NOMO-1 treated with dmso at 0.1 percent for 144 hours (cell line): ENCODE data around the gene BCAR1.
A peak's percentile ranks its signal among the peaks of the same experiment; 100 is the strongest.
"Not testable (repeated sequence)": the region's sequence is repeated elsewhere in the genome, so short reads cannot be mapped to it uniquely, and the experiment has no call there.

Source experiments
- DNase-seq: peaks from one replicate; lab custom pipeline; 2025; ENCODE audit not compliant: unreplicated experiment; lab: John Stamatoyannopoulos, UW

Gene BCAR1

GRCh38 chr16:75272097-75272551, 20.7 kb upstream of the BCAR1 start:
- DNase-seq = peak; percentile 29

GRCh38 chr16:75271441-75272096, 20.1 kb upstream of the BCAR1 start:
- no peak for DNase-seq

DNA sequence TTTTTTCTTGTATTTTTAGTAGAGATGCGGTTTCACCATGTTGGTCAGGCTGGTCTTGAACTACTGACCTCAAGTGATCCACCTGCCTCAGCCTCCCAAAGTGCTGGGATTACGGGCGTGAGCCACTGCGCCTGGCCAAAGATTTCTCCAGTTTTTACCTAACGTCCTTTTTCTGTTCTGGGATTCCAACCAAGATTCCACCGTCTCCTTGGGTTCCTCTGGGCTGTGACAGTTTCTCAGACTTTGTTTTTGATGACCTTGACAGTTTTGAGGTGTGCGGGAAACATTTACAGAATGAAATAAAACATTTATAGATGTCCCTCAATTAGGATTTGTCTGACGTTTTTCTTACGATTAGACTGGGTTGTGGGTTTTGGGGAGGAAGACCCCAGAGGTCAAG, 17.9 kb upstream of the BCAR1 start:
- DNase-seq = not testable (repeated sequence)

DNA sequence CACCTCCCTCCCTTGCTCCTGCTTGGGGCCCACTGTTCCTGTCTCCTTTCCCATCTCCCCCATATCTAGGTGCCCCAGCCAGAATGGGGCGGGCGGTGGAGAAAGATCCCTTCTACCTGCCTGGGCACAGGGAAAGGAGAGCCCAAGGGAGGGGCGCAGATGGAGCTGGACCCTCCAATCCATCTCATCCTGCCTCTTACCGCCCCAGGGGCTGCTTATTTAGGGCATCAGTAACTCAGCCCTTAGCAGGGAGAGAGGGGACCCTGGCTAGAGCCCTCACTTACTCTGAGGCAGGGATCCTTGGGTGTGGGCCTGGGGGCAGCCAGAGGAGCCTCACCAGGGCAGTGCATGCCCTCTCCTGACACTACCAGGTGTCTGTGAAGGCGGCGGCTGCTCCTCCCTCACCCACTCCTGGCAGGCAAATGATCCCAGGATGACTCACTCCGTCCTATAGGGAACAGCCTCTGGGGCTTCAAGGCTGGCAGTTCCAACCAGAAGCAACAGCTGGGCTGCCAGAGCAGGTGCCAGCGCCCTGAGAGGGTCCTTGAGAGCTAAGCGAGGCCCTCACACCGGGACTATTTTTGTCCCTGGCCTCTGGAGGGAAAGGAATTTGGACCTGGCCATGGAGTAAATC, 16.3 kb upstream of the BCAR1 start:
- no peak for DNase-seq

- no peak for DNase-seq
Measured at GRCh38 chr16:75266738-75267630, 15.6 kb upstream of the BCAR1 start.

DNA sequence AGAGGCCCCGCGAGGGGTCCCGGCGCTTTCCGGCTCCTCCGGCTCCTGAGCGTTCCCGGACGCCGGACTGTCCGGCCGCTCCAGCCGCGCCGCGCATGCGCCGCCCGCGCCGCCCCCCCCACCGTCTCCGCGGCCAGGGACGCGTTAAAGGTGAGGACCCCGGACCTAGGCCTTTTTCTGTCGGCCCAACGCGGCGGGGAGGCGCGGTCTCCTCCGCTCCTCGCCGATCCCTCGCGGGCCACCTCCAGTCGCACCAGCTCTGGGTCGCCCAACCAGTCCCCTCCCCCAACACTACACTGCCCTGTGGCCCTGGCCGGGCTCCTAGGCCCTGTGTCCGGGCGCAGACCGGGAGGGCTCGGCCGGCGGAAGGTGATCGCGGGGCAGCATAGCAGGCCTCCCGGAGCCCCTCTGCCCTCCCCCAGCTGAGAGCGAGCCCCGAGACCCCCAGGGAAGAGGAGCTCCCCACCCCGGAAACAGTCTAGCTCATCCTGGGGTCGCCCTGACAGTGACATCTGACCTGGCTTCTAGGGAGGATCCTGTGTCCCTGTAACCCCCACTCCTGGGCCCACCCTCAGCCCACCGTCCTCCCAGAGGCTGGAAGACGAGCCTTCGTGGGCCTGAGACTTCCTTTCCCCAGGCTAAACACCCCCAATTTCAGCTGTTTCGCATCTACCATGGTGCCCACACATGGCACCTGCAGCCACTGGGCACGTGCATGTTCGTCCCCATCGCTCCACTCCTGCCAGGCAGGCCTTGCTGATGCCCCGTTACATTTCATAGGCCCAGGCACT, 14.7 kb upstream of the BCAR1 start:
- DNase-seq = no peak

DNA sequence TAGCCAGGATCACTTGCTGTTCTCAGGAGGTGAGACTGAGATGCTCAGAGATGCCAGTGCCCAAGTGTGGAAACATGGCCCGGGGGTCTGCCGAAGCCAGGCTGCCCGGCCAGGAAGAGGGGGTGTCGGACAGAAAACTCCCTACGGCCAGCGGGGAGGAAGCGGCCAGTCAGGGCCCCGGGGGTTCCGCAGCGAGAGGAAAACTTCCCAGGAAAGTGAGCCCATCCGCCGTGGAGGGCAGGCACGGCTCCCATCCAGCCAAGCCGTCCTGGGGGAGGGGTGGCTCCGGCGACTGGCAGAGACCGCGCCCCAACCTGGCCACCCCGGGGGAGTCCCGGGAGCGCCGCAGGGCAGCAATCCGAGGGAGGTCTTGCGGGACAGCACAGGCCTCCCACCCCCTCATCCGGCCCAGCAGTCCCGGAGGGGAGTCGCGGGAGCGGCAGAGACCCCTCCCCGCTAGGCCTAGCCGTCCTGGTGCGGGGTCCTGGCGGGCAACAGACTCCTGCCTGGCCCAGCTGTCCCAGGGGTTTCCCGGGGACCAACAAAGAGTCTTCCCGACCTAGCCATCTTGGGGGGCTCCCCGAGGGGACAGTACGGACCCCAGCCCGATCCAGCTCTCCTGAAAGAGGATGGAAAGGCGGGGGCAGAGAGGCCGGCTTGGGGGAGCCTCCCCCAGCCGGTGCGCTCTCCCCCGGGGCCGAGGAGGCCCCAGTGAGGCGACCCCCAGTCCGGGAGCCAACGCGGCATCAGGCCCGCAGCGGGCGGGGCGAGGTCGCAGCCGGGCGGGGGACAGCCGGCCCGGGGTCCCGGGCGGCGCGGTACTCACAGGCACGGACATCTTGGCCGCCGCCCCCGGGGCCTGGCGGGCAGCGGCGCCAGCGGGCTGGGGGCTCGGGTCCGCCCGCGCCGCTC, 13.8 kb upstream of the BCAR1 start:
- no peak for DNase-seq

DNA sequence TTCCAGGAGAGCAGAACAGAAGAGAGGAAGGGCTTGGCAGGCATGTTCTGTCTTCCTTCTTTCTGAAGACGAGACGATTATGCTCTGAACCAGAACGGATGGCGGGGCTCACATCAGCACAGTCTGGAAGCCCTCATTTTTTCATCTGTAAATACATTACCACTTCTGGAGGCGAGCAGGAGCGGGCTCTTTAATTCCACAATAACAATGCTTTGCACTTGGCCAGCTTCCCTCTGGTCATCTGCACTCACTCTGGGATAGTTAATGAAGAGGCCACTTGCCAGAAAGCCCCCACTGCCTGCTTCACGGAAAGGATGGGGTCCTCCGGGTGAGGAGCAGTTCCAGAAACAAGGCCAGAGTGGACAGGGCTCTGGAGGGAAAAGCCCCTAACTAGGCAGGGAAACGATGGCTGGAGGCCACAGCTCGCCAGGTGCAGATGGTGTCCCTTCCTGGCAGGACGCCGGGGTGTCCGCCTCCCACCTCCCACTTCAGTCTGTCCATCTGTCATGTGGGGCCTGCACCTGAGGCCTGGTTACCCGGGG, 13.1 kb upstream of the BCAR1 start:
- DNase-seq = no peak

DNA sequence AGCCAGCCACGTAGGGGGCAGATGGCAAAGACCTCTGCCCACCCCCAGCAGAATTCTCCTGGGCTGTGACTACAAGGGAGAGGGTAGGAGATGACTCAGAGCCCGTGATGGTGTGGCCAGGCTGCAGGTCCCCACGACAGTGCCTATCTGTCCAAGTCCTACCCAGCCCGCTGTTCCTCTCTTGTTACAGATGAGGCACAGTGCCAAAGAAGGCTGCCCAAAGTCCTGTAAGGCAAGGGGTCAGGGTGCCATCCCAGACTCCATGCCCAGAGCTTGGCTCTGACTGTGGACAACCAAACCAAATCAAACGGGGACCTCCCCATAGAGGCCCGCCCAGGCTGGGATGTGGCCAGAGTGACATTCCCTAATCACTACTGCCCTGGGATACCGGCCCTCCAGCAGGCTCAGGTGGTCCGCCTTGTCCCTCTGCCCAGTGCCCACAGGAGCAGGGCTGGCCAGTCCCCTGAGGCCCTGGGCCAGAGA, 12.6 kb upstream of the BCAR1 start:
- no peak for DNase-seq

DNA sequence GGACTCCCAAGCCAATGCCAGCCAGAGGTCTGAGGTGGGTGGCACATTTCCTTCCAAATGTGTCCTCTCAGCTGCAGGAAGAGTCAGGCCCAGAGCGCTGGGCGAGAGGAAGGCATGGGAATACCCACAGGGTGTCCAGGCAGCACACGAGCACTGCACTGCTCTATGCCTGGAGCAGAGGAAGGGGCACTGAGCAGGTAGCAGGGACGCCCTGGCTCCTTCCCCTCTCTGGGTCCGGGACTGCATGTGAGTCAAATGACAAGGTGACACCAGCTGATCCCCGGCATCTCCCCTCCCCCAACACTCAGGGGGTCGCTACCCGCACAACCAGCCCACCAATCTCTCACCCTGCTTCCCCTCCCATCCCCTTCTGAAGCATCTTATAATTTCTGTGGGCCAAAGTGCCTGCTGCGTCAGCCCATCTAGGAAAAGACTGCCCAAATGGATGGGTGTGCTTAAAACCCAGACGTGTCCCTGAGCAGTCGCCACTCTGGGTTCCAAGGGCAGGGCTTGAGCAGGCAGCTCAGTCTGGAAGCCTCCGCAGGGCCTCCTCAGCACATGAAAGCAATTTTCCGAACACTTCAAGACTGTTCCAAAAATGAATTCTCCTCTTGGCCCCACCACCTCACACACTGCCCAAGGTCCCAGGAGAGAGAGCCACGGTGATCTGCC, 12.0 kb upstream of the BCAR1 start:
- no peak for DNase-seq

- DNase-seq = no peak
Measured at GRCh38 chr16:75262800-75263127, 11.3 kb upstream of the BCAR1 start.

DNA sequence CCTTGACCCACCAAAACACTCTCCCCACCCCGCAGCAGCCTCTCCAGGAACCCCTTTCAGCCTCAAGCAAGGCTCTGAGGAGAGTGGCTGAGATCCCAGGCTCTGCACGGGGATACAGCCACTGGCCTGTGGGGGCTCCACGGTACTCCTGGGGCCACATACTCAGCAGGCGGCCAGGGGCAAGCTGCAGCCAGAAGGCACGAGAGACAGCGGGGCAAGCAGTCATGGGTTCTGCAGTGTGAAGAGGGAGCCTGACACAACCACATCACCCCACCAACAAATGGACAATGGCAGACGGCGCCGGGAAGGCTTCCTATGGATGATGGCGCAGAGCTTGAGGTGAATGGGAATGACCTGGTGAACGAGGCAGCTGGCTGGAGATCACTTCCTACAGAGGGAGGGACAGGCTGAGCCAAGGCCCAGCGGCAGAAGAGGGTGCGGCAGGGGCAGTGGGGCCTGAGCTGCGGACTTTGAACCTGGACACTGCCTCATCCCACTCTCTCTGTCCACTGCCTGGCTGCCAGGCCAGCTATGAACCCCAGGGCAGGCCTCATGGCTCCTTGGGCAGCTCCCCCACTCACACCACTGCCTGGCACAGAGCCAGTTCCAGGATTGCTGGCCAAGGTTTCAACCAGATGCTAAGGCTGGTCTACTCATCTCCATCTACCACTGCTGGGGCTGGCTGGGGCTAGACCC, 10.8 kb upstream of the BCAR1 start:
- DNase-seq = no peak

GRCh38 chr16:75261590-75262078, 10.2 kb upstream of the BCAR1 start:
- no peak for DNase-seq

DNA sequence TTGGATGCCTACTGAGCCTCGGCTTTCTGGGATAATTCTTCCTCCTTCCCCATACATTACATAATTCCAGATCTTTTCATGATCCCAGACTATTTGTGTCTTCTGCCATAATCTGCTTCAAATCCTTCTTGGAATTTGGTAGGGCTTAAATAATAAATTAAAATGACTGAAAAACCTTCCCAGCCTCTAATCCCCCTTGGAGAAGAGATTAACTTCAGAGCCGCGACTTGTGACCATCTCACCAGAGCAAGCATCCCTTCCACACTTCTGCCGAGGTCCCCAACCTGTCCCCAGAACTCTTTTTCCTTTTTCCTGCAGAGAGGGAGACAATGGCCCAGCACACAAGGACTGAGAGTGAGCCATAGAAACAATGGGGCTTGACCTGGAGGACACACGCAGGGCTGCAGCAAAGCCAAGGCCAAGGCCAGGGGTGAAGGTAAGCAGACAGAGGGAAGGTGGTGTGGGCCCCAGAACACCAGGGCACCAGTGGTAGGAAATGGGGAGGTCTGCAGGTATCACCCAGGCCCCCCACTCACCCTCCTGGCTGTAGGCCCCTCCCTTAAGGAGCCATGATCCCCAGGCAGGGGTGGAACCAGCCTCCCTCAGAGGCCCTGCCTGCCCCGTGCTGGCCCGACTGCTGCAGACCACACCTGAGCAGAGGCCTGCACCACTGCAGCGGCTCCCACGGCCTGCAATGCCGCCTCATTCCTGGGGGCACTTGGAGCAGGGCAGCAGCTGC, 9.6 kb upstream of the BCAR1 start:
- DNase-seq = no peak

GRCh38 chr16:75258807-75259141, 7.3 kb upstream of the BCAR1 start:
- DNase-seq = no peak

- DNase-seq = no peak
Measured at GRCh38 chr16:75257886-75258806, 6.7 kb upstream of the BCAR1 start.
